SH-SY5Y (cell line): Measurements from ENCODE around the gene UBAC2.

ENCODE experiments used
- GATA2 ChIP-seq: IDR thresholded peaks from 2 replicates; pipeline ENCODE4 v1.6.1; 2011; ENCODE audit warnings: mild to moderate bottlenecking, low read depth, low read length
- GATA3 ChIP-seq: IDR thresholded peaks from 2 replicates; pipeline ENCODE4 v1.6.1; 2011; ENCODE audit warnings: low read depth, mild to moderate bottlenecking, low read length, moderate library complexity

GRCh38 chr13:99326012-99326411 is 125.4 kb downstream of the UBAC2 start:
- TF ChIP-seq GATA2 = no peak
- TF ChIP-seq GATA3 = no peak
